HCT116 (cell line): ENCODE results near the gene AGPS. TPM values are rescaled to one million over a fixed set of nuclear protein-coding genes. Genes with fewer than 3 reads are reported as not detected.

Experiments
- ATAC-seq: fragments of 200-7000 bp; cut with Tn5 transposase; 2 replicates; pipeline ENCODE4 v1.9.1; 2020; ENCODE audit warnings: mild to moderate bottlenecking, moderate library complexity
- BruUV-seq: library from RNA; stranded (reverse); fragments of 400-500 nt; replicated peaks from 2 replicates; lab custom pipeline; 2021; lab: Mats Ljungman, UMichigan
- CTCF ChIA-PET: fragments of 300-600 bp; sonication (Branson Sonifier 250); formaldehyde crosslinking; loops from one replicate; lab custom pipeline; 2021; ENCODE audit warnings: antibody characterized with exemption; lab: Charles Lee
- POLR2A ChIA-PET: fragments of 300-600, 350-600 bp; sonication (Branson Sonifier 250); formaldehyde crosslinking; loops from one replicate; lab custom pipeline; 2021; ENCODE audit warnings: antibody characterized with exemption; lab: Charles Lee
- RAD21 ChIA-PET, 2 experiments: fragments of 300-600 bp; sonication (Branson Sonifier 250); formaldehyde crosslinking; loops; one replicate each; lab custom pipeline; 2023; ENCODE audit warnings: low total read pairs in 2 of 2; ENCODE audit not compliant: uncharacterized antibody in 2 of 2, unreplicated experiment in 2 of 2, low non-redundant PET in 1 of 2; lab: Charles Lee
- DNase-seq: peaks from one replicate; pipeline ENCODE4 v3.0.0-alpha.2; 2010; ENCODE audit warnings: low read depth, low spot score
- H2AFZ ChIP-seq: fragments of 200-600 bp; shearing (Covaris generic), sonication (generic); 2 replicates; pipeline ENCODE4 v1.6.1; 2017; ENCODE audit warnings: low read depth, mixed run types, mixed read lengths, antibody characterized with exemption, low read length; ENCODE audit not compliant: poor library complexity, severe bottlenecking
- H3K27ac ChIP-seq: 2 replicates; pipeline ENCODE4 v1.5.1; 2012; ENCODE audit warnings: low read depth, low read length
- H3K27me3 ChIP-seq: fragments of 200-600 bp; sonication (generic); 2 replicates; pipeline ENCODE4 v1.6.1; 2016; ENCODE audit warnings: mixed run types, low read length, mixed read lengths; ENCODE audit not compliant: insufficient read depth
- H3K36me3 ChIP-seq, 2 experiments: fragments of 200-500 bp in 1 of 2; fragments of 200-600 bp in 1 of 2; sonication (Bioruptor generic) in 1 of 2; sonication (generic) in 1 of 2; 2 replicates each; pipeline versions ENCODE4 v1.5.1 to v1.6.1; 2014 to 2016; ENCODE audit warnings: low read length in 2 of 2, inconsistent platforms in 1 of 2, mixed read lengths in 1 of 2, mixed run types in 1 of 2; ENCODE audit not compliant: insufficient read depth in 2 of 2, control insufficient read depth in 1 of 2
- H3K4me1 ChIP-seq, 2 experiments: fragments of 200-600 bp in 1 of 2; sonication (generic) in 1 of 2; 2 replicates each; pipeline versions ENCODE4 v1.5.1 to v1.6.1; 2012 to 2017; ENCODE audit warnings: low read length in 2 of 2, inconsistent platforms in 1 of 2, mild to moderate bottlenecking in 1 of 2, mixed read lengths in 1 of 2, mixed run types in 1 of 2, moderate library complexity in 1 of 2; ENCODE audit not compliant: insufficient read depth in 2 of 2, control insufficient read depth in 1 of 2
- H3K4me2 ChIP-seq: fragments of 200-600 bp; sonication (generic); 2 replicates; pipeline ENCODE4 v1.6.1; 2017; ENCODE audit warnings: mixed run types, low read length, mixed read lengths
- H3K4me3 ChIP-seq, 2 experiments: fragments of 200-600 bp in 1 of 2; sonication (generic) in 1 of 2; replicated peaks in 1 of 2; 2 replicates each; pipeline ENCODE4 v1.5.1; 2011 to 2016; ENCODE audit warnings: low read length in 2 of 2, control low read depth in 1 of 2, low read depth in 1 of 2, mild to moderate bottlenecking in 1 of 2, mixed read lengths in 1 of 2, mixed run types in 1 of 2
- H3K79me2 ChIP-seq: fragments of 200-600 bp; sonication (generic); 2 replicates; pipeline ENCODE4 v1.6.1; 2017; ENCODE audit warnings: mild to moderate bottlenecking, mixed run types, low read length, moderate library complexity, mixed read lengths; ENCODE audit not compliant: insufficient read depth
- H3K9ac ChIP-seq: fragments of 200-600 bp; sonication (generic); 2 replicates; pipeline ENCODE4 v1.6.1; 2016; ENCODE audit warnings: low read length, mixed read lengths
- H3K9me2 ChIP-seq: fragments of 200-600 bp; sonication (generic), shearing (Covaris generic); 2 replicates; pipeline ENCODE4 v1.6.1; 2017; ENCODE audit warnings: mixed run types, mild to moderate bottlenecking, moderate library complexity; ENCODE audit not compliant: insufficient read depth
- H3K9me3 ChIP-seq, 2 experiments: fragments of 200-500 bp in 1 of 2; fragments of 200-600 bp in 1 of 2; sonication (Bioruptor generic) in 1 of 2; sonication (generic) in 1 of 2; 2 replicates each; pipeline ENCODE4 v1.6.1; 2014 to 2017; ENCODE audit warnings: low read length in 2 of 2, mixed read lengths in 2 of 2, inconsistent platforms in 1 of 2, low read depth in 1 of 2, mild to moderate bottlenecking in 1 of 2, mixed run types in 1 of 2, moderate library complexity in 1 of 2; ENCODE audit not compliant: control insufficient read depth in 1 of 2, insufficient read depth in 1 of 2
- H4K20me1 ChIP-seq: fragments of 200-600 bp; sonication (generic), shearing (Covaris generic); 2 replicates; pipeline ENCODE4 v1.6.1; 2017; ENCODE audit warnings: mixed run types, mild to moderate bottlenecking, moderate library complexity; ENCODE audit not compliant: insufficient read depth
- CEBPB ChIP-seq: IDR thresholded peaks from 2 replicates; pipeline ENCODE4 v1.6.1; 2012; ENCODE audit warnings: low read depth
- EGR1 ChIP-seq: IDR thresholded peaks from 2 replicates; pipeline ENCODE4 v1.6.1; 2012; ENCODE audit warnings: low read depth
- JUND ChIP-seq: IDR thresholded peaks from 2 replicates; pipeline ENCODE4 v1.6.1; 2012
- POLR2A ChIP-seq: IDR thresholded peaks from 2 replicates; pipeline ENCODE4 v1.7.0; 2011; ENCODE audit warnings: borderline replicate concordance; ENCODE audit not compliant: insufficient read depth, insufficient read length; ENCODE audit errors: extremely low read depth
- REST ChIP-seq: IDR thresholded peaks from 2 replicates; pipeline ENCODE4 v1.6.1; 2012; ENCODE audit warnings: low read depth
- SIN3A ChIP-seq: IDR thresholded peaks from 2 replicates; pipeline ENCODE4 v1.6.1; 2012; ENCODE audit warnings: low read depth
- SP1 ChIP-seq: IDR thresholded peaks from 2 replicates; pipeline ENCODE4 v1.6.1; 2012; ENCODE audit warnings: low read depth
- SRF ChIP-seq: IDR thresholded peaks from 2 replicates; pipeline ENCODE4 v1.6.1; 2012; ENCODE audit warnings: low read depth
- TCF7L2 ChIP-seq: IDR thresholded peaks from 2 replicates; pipeline ENCODE4 v1.7.0; 2011; ENCODE audit warnings: borderline replicate concordance, inconsistent platforms; ENCODE audit not compliant: insufficient read depth, insufficient read length; ENCODE audit errors: extremely low read depth
- ZFX ChIP-seq: fragments of 450-650 bp; IDR thresholded peaks from 2 replicates; pipeline ENCODE4 v1.6.1; 2017
- ZNF274 ChIP-seq: fragments of 200-500 bp; sonication (Bioruptor generic); IDR thresholded peaks from 2 replicates; pipeline ENCODE4 v1.6.1; 2014; ENCODE audit warnings: mild to moderate bottlenecking, low read depth, low read length, inconsistent platforms
- intact Hi-C: fragments of 100-400 bp; cut with micrococcal nuclease; formaldehyde crosslinking; loops from 2 replicates; pipeline ENCODE4 v1.10.0; 2022
- total RNA-seq: library from RNA; stranded (reverse); gene quantifications from one replicate; pipeline ENCODE4 v1.2.1, GENCODE V29; 2021; ENCODE audit not compliant: unreplicated experiment

Gene AGPS
- total RNA-seq, 1 experiment from 2014 or later: 66.6 TPM

- H4K20me1 ChIP-seq: no peaks in the 10 kb centered on the region
- no peaks in the 10 kb centered on the region for H3K9me3 ChIP-seq
- no peaks in the 10 kb centered on the region for H3K9me2 ChIP-seq
- H3K36me3 ChIP-seq: no peaks in the 10 kb centered on the region
- TF ChIP-seq ZFX (no peak), SP1 (no peak), SRF (no peak), TCF7L2 (no peak), SIN3A (no peak)
- TF ChIP-seq, all 23 proteins: peak for 0
- DNase-seq: no peak
- no peaks in the 10 kb centered on the region for H3K4me1 ChIP-seq
- intact Hi-C loops: no loop called here
- no TSS peak for BruUV-seq
- ChIA-PET RAD21 (no interaction called here), CTCF (no interaction called here), POLR2A (no interaction called here)
- no peaks in the 10 kb centered on the region for H3K27me3 ChIP-seq
- no peak overlapping the region for H3K27ac ChIP-seq
- H3K4me2 ChIP-seq: no peak overlapping the region
- no peaks in the 10 kb centered on the region for H3K79me2 ChIP-seq
- H2AFZ ChIP-seq: no peak overlapping the region
- H3K9ac ChIP-seq: no peak overlapping the region
- no peak overlapping the region for H3K4me3 ChIP-seq
- ATAC-seq: no peak
These were observed 114.4 kb downstream of the AGPS start for GRCh38 chr2:177506998-177507397.

- no peak overlapping the region for H3K9ac ChIP-seq
- H3K4me3 ChIP-seq: no peak overlapping the region
- H4K20me1 ChIP-seq: no peaks in the 10 kb centered on the region
- no peak overlapping the region for H3K4me2 ChIP-seq
- ChIA-PET CTCF (no interaction called here), RAD21 (no interaction called here), POLR2A (no interaction called here)
- H3K36me3 ChIP-seq: peaks cover 0 to 5% of the 10 kb centered on the region in 2 experiments; a peak in 1 of 4 replicates
- TF ChIP-seq ZNF274: no peak
- no peak for TF ChIP-seq ZFX
- no peak for TF ChIP-seq POLR2A
- no peak for TF ChIP-seq CEBPB
- no peak for TF ChIP-seq SP1
- no peak for TF ChIP-seq REST
- TF ChIP-seq JUND: no peak
- TF ChIP-seq EGR1: no peak
- H3K27me3 ChIP-seq: no peaks in the 10 kb centered on the region
- DNase-seq (no peak), ATAC-seq (no peak)
- H3K9me2 ChIP-seq: no peaks in the 10 kb centered on the region
- H2AFZ ChIP-seq: no peak overlapping the region
- no peak overlapping the region for H3K27ac ChIP-seq
- H3K9me3 ChIP-seq: no peaks in the 10 kb centered on the region
- H3K4me1 ChIP-seq: no peaks in the 10 kb centered on the region
- BruUV-seq: no TSS peak
- intact Hi-C loops: no loop called here
- H3K79me2 ChIP-seq: no peaks in the 10 kb centered on the region
These were observed 124.4 kb downstream of the AGPS start for GRCh38 chr2:177516824-177517544.
